ENCODE measurements around the gene ZNF497.

- TF ChIP-seq PML (IDR thresholded peaks at IDR 0.05; ENCODE audit: low read length) (no peak), GABPA (IDR thresholded peaks at IDR 0.05; ENCODE audit: low read depth) (no peak), ZNF207 (IDR thresholded peaks at IDR 0.05; ENCODE audit: borderline replicate concordance) (no peak), CTCF (IDR thresholded peaks at IDR 0.05 in 2 of 3, conservative IDR thresholded peaks at IDR 0.05 in 1 of 3; ENCODE audit: control insufficient read depth in 2 of 3, extremely low read depth in 1 of 3, insufficient read depth in 1 of 3, low read depth in 3 of 3, low read length in 3 of 3) (no peak), NFIC (IDR thresholded peaks at IDR 0.05; ENCODE audit: low read depth, low read length) (no peak), REST (IDR thresholded peaks at IDR 0.05; ENCODE audit: low read depth, low read length) (no peak)
Measured at GRCh38 chr19:58334691-58335249, 27.8 kb downstream of the ZNF497 start.

Measured in GM12878 (cell line).